ENCODE measurements around the gene KRT76.

Gene KRT76

GRCh38 chr12:52744493-52745156, 32.5 kb downstream of the KRT76 start:
- ChIA-PET CTCF (no interaction called here), POLR2A (no interaction called here)
- H3K4me3 ChIP-seq (ENCODE audit: low read depth, low read length): no peak overlapping the region

GRCh38 chr12:52742822-52743457, 34.2 kb downstream of the KRT76 start:
- no peak overlapping the region for H3K4me3 ChIP-seq (ENCODE audit: low read depth, low read length)
- no peak for TF ChIP-seq CTCF (IDR thresholded peaks at IDR 0.05; ENCODE audit: insufficient read depth, low read length, missing control alignments)
- POLR2A ChIA-PET: no interaction called here
- CTCF ChIA-PET: no interaction called here
- DNase-seq (ENCODE audit: low read depth, low spot score): no peak

More at GRCh38 chr12:52744493-52745156, 32.5 kb downstream of the KRT76 start:
- TF ChIP-seq CTCF (IDR thresholded peaks at IDR 0.05; ENCODE audit: insufficient read depth, low read length, missing control alignments): no peak
- no peak for DNase-seq (ENCODE audit: low read depth, low spot score)

GRCh38 chr12:52742196-52742580, 35.0 kb downstream of the KRT76 start:
- POLR2A ChIA-PET: no interaction called here
- DNase-seq (ENCODE audit: low read depth, low spot score): no peak

GRCh38 chr12:52741375-52742195, 35.6 kb downstream of the KRT76 start:
- no peak overlapping the region for H3K4me3 ChIP-seq (ENCODE audit: low read depth, low read length)
- CTCF ChIA-PET: interaction anchor here (0.8 kb wide), 1 partner anchor 51 kb away, joined by 3 read pairs; no protein-coding TSS in a partner anchor
- POLR2A ChIA-PET: no interaction called here
- TF ChIP-seq CTCF (IDR thresholded peaks at IDR 0.05; ENCODE audit: insufficient read depth, low read length, missing control alignments): no peak
- no peak for DNase-seq (ENCODE audit: low read depth, low spot score)

More at GRCh38 chr12:52742196-52742580, 35.0 kb downstream of the KRT76 start:
- CTCF ChIA-PET: no interaction called here
- no peak for TF ChIP-seq CTCF (IDR thresholded peaks at IDR 0.05; ENCODE audit: insufficient read depth, low read length, missing control alignments)
- H3K4me3 ChIP-seq (ENCODE audit: low read depth, low read length): no peak overlapping the region

GRCh38 chr12:52740584-52740983, 36.6 kb downstream of the KRT76 start:
- TF ChIP-seq CTCF (IDR thresholded peaks at IDR 0.05; ENCODE audit: insufficient read depth, low read length, missing control alignments): no peak
- no peak for DNase-seq (ENCODE audit: low read depth, low spot score)
- CTCF ChIA-PET: interaction anchor here (0.8 kb wide), 1 partner anchor 52 kb away, joined by 3 read pairs; no protein-coding TSS in a partner anchor
- H3K4me3 ChIP-seq (ENCODE audit: low read depth, low read length): no peak overlapping the region
- POLR2A ChIA-PET: no interaction called here

GRCh38 chr12:52739963-52740362, 37.2 kb downstream of the KRT76 start:
- ChIA-PET POLR2A (interaction anchor here (0.5 kb wide), 1 partner anchor 126 kb away, joined by 3 read pairs; no protein-coding TSS in a partner anchor), CTCF (no interaction called here)
- no peak for DNase-seq (ENCODE audit: low read depth, low spot score)
- no peak overlapping the region for H3K4me3 ChIP-seq (ENCODE audit: low read depth, low read length)
- TF ChIP-seq CTCF (IDR thresholded peaks at IDR 0.05; ENCODE audit: insufficient read depth, low read length, missing control alignments): no peak
